ENCODE data around the gene TYROBP.

GRCh38 chr19:35856546-35857149, 51.4 kb downstream of the TYROBP start, which contains the start of gene KIRREL2:
- TF ChIP-seq CTCF (IDR thresholded peaks at IDR 0.05) (no peak), TCF7L2 (IDR thresholded peaks at IDR 0.05; ENCODE audit: low read depth, low read length) (no peak), POLR2AphosphoS5 (IDR thresholded peaks at IDR 0.05; ENCODE audit: low read depth, low read length) (no peak)
- TF ChIP-seq, protein P1, sequence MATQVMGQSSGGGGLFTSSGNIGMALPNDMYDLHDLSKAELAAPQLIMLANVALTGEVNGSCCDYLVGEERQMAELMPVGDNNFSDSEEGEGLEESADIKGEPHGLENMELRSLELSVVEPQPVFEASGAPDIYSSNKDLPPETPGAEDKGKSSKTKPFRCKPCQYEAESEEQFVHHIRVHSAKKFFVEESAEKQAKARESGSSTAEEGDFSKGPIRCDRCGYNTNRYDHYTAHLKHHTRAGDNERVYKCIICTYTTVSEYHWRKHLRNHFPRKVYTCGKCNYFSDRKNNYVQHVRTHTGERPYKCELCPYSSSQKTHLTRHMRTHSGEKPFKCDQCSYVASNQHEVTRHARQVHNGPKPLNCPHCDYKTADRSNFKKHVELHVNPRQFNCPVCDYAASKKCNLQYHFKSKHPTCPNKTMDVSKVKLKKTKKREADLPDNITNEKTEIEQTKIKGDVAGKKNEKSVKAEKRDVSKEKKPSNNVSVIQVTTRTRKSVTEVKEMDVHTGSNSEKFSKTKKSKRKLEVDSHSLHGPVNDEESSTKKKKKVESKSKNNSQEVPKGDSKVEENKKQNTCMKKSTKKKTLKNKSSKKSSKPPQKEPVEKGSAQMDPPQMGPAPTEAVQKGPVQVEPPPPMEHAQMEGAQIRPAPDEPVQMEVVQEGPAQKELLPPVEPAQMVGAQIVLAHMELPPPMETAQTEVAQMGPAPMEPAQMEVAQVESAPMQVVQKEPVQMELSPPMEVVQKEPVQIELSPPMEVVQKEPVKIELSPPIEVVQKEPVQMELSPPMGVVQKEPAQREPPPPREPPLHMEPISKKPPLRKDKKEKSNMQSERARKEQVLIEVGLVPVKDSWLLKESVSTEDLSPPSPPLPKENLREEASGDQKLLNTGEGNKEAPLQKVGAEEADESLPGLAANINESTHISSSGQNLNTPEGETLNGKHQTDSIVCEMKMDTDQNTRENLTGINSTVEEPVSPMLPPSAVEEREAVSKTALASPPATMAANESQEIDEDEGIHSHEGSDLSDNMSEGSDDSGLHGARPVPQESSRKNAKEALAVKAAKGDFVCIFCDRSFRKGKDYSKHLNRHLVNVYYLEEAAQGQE (IDR thresholded peaks at IDR 0.05; ENCODE audit: insufficient read depth in 1 of 2, low read depth in 2 of 2, low read length in 1 of 2), result no peak
